ENCODE measurements around the gene CHRM4. TPM values are rescaled to one million over a fixed set of nuclear protein-coding genes. Genes with fewer than 3 reads are reported as not detected.

Gene CHRM4
- total and polyA plus RNA-seq, 2 experiments from 2014 or later = 0.30 TPM; not detected in 1

DNA sequence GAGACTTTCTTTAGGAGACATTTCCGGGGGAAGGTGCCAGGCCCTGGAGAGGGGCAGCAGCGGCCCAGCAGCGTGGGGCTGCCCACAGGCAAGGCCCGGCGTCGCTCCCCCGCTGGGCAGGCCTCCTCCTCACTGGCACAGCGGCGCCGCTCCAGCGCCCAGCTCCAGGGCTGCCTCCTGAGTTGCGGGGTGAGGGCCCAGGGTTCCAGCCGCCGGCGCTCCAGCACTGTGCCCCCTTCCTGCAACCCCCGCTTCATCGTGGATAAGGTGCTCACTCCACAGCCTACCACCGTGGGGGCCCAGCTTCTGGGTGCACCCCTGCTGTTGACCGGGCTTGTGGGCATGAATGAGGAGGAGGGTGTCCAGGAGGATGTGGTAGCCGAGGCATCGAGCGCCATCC lies 25.3 kb downstream of the CHRM4 start:
- WGBS (ENCODE audit: low lambda C conversion rate, missing lambda C conversion rate) = 98% methylated on average over 21 of the region's 22 CpGs
- peaks cover 11% of the 10 kb centered on the region for H3K4me1 ChIP-seq (ENCODE audit: insufficient read depth)
- H3K79me2 ChIP-seq = peaks cover 16% of the 10 kb centered on the region
- H3K4me2 ChIP-seq = no peak overlapping the region
- H3K9me3 ChIP-seq (ENCODE audit: low read depth) = no peaks in the 10 kb centered on the region
- H3K9me2 ChIP-seq (replicated peaks; ENCODE audit: insufficient read depth) = no peaks in the 10 kb centered on the region
- no peak for DNase-seq (ENCODE audit: low spot score)
- no peaks in the 10 kb centered on the region for H3K36me3 ChIP-seq (replicated peaks; ENCODE audit: insufficient read depth, low read depth)
- H4K20me1 ChIP-seq (ENCODE audit: insufficient read depth, poor library complexity, severe bottlenecking) = peaks cover 4% of the 10 kb centered on the region
- TF ChIP-seq EZH2 (IDR thresholded peaks at IDR 0.05; ENCODE audit: borderline replicate concordance) (no peak), EZH2phosphoT487 (IDR thresholded peaks at IDR 0.05; ENCODE audit: low read depth, severe bottlenecking, unreplicated experiment) (no peak)
- TF ChIP-seq, protein P1, sequence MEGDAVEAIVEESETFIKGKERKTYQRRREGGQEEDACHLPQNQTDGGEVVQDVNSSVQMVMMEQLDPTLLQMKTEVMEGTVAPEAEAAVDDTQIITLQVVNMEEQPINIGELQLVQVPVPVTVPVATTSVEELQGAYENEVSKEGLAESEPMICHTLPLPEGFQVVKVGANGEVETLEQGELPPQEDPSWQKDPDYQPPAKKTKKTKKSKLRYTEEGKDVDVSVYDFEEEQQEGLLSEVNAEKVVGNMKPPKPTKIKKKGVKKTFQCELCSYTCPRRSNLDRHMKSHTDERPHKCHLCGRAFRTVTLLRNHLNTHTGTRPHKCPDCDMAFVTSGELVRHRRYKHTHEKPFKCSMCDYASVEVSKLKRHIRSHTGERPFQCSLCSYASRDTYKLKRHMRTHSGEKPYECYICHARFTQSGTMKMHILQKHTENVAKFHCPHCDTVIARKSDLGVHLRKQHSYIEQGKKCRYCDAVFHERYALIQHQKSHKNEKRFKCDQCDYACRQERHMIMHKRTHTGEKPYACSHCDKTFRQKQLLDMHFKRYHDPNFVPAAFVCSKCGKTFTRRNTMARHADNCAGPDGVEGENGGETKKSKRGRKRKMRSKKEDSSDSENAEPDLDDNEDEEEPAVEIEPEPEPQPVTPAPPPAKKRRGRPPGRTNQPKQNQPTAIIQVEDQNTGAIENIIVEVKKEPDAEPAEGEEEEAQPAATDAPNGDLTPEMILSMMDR (IDR thresholded peaks at IDR 0.05; ENCODE audit: poor library complexity) = no peak
- H3K4me3 ChIP-seq = no peak overlapping the region
- H2AFZ ChIP-seq = no peak overlapping the region
- H3K27me3 ChIP-seq = no peaks in the 10 kb centered on the region
- H3K27ac ChIP-seq = no peak overlapping the region

DNA sequence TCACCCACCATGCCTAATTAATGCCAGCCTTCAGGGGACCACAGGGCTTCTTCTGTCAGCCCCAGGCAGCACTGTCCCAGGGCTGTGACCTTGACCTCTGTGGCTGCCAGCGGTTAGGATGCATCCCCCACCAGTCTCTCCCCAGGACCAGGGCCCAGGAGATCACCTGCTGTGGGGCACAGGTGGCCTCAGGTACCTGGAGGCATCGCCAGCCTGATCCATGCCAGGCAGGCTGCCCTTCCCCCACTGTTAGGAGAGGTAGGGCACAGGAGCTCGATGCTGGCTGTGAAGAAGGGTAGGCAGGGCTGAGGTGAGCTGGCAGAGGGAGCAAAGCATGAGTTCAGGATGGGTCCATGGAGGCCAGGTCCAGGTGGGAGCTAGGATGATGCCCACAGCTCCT lies 26.8 kb downstream of the CHRM4 start:
- Histone ChIP-seq H3K4me3 (no peak overlapping the region), H3K27ac (no peak overlapping the region), H3K27me3 (no peaks in the 10 kb centered on the region), H3K79me2 (peaks cover 24% of the 10 kb centered on the region), H4K20me1 (ENCODE audit: insufficient read depth, poor library complexity, severe bottlenecking) (peaks cover 4% of the 10 kb centered on the region), H2AFZ (no peak overlapping the region), H3K36me3 (replicated peaks; ENCODE audit: insufficient read depth, low read depth) (no peaks in the 10 kb centered on the region), H3K9me2 (replicated peaks; ENCODE audit: insufficient read depth) (no peaks in the 10 kb centered on the region), H3K4me2 (no peak overlapping the region), H3K4me1 (ENCODE audit: insufficient read depth) (peaks cover 14% of the 10 kb centered on the region), H3K9me3 (ENCODE audit: low read depth) (no peaks in the 10 kb centered on the region)
- no peak for DNase-seq (ENCODE audit: low spot score)
- TF ChIP-seq, protein P1 (IDR thresholded peaks at IDR 0.05; ENCODE audit: poor library complexity) = no peak
- TF ChIP-seq EZH2phosphoT487 (IDR thresholded peaks at IDR 0.05; ENCODE audit: low read depth, severe bottlenecking, unreplicated experiment) (no peak), EZH2 (IDR thresholded peaks at IDR 0.05; ENCODE audit: borderline replicate concordance) (no peak)
- 81% methylated on average over 3 of the region's 3 CpGs for WGBS (ENCODE audit: low lambda C conversion rate, missing lambda C conversion rate)

DNA sequence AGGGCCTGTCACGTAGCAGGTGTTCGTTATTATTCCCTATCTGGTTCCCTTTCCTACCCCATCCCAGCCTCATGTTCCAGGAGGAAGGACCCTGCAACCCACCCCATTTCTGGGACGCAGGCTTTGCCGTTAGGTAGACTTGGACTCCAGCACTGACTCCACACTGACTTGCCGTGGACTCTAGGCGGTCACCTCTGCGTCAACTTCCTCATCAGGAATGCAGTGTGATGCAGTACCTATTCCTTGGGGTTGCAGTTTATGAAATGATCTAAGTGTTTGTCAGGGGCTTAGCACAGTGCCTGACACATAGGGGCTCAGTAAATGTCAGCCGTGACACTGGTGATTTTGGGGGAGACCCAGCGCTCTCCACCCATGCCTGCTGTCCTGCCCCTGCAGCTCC lies 27.5 kb downstream of the CHRM4 start:
- Histone ChIP-seq H3K9me3 (ENCODE audit: low read depth) (no peaks in the 10 kb centered on the region), H2AFZ (no peak overlapping the region), H3K36me3 (replicated peaks; ENCODE audit: insufficient read depth, low read depth) (no peaks in the 10 kb centered on the region), H4K20me1 (ENCODE audit: insufficient read depth, poor library complexity, severe bottlenecking) (peaks cover 4% of the 10 kb centered on the region), H3K4me2 (no peak overlapping the region), H3K27me3 (no peaks in the 10 kb centered on the region), H3K27ac (no peak overlapping the region), H3K4me1 (ENCODE audit: insufficient read depth) (peaks cover 14% of the 10 kb centered on the region), H3K79me2 (peaks cover 28% of the 10 kb centered on the region), H3K4me3 (no peak overlapping the region), H3K9me2 (replicated peaks; ENCODE audit: insufficient read depth) (no peaks in the 10 kb centered on the region)
- 97% methylated on average over 9 of the region's 9 CpGs for WGBS (ENCODE audit: low lambda C conversion rate, missing lambda C conversion rate)
- TF ChIP-seq EZH2phosphoT487 (IDR thresholded peaks at IDR 0.05; ENCODE audit: low read depth, severe bottlenecking, unreplicated experiment) (no peak), EZH2 (IDR thresholded peaks at IDR 0.05; ENCODE audit: borderline replicate concordance) (no peak)
- TF ChIP-seq, protein P1 (IDR thresholded peaks at IDR 0.05; ENCODE audit: poor library complexity) = no peak
- DNase-seq (ENCODE audit: low spot score) = no peak

All from hepatocyte (in vitro differentiated cells).